Umbilical cord (tissue), 2 donors: ENCODE data around the gene CSTPP1. TPM values are rescaled to one million over a fixed set of nuclear protein-coding genes. Genes with fewer than 3 reads are reported as not detected.
"Not testable (repeated sequence)": the region's sequence is repeated elsewhere in the genome, so short reads cannot be mapped to it uniquely, and the experiment has no call there.

Experiments used
- DNase-seq: peaks from one replicate; pipeline ENCODE4 v3.0.0-alpha.2; 2015; ENCODE audit warnings: low spot score
- total RNA-seq: library from RNA; depleted of rRNA; stranded (reverse); fragments of >200 nt; gene quantifications from one replicate; pipeline ENCODE4 v1.2.3, GENCODE V29; 2014; ENCODE audit warnings: low replicate concordance; ENCODE audit not compliant: insufficient read depth

The CSTPP1 gene
- total RNA-seq, 1 donor from 2014 or later: 51.8 TPM

DNA sequence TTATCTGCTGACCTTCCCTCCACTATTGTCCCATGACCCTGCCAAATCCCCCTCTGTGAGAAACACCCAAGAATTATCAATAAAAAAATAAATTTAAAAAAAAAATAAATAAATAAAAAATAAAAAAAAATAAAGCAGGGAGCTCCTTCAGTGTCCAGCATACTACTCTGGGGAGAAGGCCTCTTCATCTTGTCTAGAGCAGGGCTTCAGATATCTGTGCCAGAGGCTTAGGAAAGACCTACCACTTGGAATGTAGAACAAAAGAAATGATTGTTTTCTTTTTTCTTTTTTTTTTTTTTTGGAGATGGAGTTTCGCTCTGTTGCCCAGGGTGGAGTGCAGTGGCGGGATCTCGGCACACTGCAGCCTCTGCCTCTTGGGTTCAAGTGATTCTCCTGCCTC, 161.7 kb downstream of the CSTPP1 start:
- not testable (repeated sequence) for DNase-seq

DNA sequence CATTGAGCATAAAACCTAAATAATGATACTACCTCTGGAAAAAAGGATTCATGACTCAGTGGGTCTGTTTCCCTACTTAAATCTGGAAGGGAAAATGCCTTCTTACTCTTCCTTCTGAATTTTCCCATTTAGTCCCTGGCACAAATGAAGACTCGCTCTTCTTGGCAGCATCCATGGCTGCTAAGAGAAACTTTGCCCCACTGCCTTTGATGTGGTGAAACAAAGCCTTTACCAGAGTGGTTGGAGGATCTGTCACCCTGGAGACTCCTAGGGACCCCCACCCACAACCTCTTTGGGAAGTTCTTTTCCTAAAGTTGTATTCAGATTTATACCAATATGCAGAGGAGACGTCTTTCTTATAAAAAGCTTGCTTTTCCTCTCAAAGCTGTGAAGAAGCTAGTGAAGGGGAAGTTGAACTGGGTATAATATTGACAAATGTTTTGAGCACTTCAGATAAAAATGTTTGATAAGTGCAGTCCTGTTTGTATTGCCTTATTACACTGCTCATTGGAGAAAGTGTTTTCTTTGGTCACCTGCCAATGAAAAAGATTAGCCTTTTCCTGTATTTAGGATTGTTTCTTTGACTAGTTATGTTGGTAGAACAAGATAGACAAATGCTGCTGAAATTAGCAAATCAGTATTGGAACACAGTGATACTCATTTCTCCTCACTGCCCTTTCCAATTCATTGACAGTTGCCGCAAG, 162.8 kb downstream of the CSTPP1 start:
- no peak for DNase-seq

DNA sequence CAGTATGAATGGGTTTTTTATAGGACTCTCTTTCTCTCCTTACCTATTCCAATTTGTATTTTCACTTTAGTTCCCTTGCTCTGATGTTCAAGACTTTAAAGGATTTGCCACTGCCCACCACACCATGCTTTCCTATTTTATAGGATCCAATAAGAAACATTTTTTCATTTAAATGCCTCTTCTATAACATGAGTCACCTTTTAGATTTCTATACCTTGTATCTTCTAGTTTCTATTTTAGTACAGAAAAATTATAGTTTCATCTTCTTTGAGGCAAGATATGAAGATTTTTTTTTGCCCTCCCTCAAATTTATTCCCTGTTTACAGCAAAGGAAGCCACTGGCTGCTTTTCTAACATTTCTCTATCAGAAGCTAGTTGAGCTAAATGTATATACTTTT, 163.4 kb downstream of the CSTPP1 start:
- DNase-seq: no peak

DNA sequence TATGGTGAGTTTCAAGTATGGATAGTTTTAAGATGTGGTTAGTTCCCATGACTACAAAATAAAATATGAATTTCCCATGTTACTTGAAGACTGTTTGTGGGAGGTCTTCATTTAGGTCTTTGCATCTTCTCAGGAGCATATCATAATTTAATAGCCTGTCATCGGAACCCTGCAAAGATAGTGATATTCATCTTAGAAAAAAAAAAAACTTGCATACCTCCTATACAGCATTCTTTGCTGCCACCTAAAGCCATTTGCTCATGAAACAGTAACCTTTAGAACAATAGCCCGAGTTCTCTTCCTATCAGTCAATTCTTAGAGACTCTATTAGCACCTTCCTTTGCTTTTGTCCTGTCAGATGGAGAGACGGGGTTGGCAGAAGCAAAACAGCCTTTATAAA, 164.8 kb downstream of the CSTPP1 start:
- DNase-seq: no peak

DNA sequence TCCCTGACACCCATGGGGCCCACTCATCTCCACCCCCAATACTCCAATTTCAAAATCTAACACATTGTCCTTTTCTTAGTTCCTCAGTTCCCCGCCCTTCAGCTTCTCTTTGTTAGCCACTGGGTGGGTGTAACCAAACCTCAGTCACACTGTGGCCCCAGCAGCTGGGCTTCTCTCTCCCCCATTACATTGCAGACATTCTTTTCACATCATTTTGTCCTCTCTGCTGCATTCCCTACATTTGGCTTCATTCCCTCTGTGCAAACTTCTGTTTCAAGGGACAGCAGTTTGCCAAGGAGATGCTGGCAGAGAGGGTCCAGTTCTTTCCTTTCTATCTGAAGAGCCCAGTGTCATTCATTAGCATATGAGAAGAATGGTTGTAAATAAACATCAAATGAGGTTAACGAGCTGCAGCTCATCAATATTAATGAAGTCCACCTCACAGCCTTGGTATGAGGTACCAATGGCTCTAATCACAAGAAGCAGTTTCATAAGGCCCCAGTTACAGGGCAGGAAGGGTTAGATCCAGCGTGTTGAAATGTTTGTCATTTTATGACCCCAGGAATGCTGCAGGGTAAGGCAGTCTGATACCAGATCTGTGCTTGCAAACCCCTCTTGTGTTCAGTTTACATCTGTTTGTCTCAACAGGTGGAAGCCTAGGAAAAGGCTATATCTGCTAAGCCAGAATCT, 167.8 kb downstream of the CSTPP1 start:
- DNase-seq: peak; percentile 10

DNA sequence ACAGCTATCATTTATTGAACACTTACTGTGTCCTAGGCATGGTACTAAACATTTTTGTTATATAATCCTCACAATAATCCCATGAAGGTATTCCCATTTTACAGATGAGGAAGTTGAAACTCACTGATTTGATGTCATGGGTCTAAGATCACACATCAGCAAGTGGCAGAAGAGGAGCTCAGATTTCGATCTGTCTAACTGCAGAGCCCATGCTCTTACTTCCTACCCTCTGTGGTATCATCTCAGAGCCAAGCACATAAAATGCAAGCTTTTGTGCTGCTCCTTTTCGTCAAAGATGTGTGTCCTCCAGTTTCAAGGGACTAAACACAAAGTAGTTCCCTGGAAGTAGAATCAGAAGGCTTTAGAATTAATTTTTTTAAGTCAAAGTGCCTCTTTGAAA, 169.0 kb downstream of the CSTPP1 start:
- DNase-seq: no peak

DNA sequence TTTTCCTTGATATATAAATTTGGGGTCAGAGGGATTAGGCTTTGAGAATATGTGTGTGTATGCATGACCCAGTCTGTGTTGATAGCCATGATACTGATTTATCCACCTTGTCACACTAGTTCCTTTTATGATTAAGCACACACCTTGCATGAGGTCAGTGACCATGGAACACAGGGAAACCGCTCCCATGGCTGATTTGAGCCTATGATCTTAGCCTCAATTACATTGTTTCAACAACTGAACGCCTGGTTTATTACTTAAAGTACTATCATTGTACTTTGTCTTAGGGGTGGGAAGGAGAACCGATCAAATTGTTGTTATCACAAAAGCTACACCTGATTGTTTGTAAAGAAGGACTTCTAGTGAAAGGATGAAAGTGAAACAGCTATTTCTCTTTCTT, 169.4 kb downstream of the CSTPP1 start:
- DNase-seq: no peak

DNA sequence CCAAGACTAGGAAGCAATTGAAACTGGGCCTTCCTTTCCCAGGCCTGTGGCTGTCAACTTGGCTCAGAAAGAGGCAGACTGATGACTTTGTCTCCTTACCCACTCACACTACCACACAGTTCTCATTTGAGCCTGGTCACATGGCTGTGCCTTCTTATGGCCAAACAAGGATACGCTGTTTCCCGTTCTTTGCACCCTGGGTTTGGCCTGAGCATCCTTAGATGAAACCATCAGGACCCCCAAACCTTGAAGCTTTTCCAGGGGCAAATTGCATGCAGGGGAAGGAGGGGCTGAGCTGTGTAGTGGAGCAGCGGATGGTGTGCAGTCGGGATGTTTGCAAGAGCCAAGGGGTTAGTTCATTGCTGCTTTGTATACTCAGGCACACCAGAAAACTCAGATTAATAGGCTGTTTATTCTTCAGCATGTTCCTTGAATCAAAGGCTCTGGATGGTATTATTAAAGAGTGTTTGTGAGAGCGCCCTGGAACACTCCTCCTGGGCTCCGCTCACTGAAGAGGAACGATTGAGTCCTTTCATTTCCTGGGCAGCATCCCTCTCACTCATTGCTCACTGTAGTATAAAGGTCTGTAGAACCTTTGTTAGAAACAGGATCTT, 170.3 kb downstream of the CSTPP1 start:
- DNase-seq: peak; percentile 22

DNA sequence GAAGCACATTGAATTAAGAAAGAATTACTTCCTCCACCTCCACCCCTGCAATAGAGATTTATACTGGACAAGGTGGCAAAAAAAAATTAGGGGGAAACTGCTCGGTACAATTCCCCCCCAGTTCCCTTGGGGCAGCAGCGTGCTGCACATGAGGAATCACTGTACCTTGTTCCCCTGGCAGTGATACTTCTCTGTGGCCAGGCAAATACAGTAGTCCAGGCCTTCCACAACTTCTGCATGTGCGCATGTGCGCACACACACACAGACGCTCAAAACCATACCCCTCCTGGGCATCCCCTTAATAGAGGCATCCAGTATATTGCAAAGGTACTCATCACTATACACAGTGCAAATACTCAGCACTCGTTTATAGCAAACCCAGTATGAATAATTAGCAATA, 171.2 kb downstream of the CSTPP1 start:
- DNase-seq: no peak

DNA sequence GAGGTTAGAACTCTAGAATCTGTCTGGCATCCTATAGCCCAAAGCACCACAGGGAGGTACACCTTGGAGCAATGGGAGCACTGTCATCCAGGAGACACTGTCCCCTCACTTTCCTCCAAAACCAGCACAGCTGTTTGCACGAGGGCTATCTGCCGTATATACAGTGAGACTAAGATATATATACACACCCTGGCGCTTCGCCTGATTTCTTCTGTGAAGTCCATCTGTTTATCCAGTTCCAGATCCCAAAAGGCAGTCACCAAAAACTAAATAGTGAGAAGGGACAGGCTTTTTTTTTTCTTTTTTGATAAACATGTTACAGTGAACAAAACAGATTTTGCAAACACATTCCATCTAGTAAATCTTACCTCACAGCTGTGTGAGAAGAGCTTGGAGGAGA, 171.7 kb downstream of the CSTPP1 start:
- peak; percentile 11 for DNase-seq

DNA sequence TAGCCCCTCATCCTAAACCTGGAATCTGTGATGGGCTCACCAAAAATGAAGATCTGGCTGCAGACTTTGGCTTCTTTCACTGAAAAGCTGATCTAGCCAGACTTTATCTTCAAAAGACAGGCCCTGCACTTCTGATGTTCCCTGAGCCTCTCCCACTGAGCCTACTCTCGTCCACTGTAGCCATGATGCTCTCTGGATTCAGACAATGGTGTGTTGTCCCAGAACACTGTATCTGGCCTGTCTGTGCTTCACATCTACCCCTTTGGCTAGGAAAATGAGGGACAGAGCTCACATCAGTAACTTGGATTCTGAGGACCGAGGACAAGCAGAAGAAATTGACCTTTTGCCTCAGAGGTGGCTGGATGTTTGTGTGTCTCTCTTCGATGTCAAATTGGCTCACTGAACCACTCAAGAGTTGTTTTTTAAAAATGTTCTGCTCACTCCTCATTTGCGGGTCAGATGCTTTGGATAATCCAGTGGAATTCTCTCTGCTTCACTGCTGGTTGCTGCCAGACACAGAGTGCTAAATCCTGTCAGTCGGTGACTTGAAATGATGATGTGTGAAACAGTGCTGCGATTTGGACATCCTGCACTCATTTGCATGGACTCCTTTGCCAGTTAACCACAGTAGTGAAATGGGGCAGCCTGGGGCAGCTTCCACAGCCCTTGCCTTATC, 172.6 kb downstream of the CSTPP1 start:
- peak; percentile 61 for DNase-seq

DNA sequence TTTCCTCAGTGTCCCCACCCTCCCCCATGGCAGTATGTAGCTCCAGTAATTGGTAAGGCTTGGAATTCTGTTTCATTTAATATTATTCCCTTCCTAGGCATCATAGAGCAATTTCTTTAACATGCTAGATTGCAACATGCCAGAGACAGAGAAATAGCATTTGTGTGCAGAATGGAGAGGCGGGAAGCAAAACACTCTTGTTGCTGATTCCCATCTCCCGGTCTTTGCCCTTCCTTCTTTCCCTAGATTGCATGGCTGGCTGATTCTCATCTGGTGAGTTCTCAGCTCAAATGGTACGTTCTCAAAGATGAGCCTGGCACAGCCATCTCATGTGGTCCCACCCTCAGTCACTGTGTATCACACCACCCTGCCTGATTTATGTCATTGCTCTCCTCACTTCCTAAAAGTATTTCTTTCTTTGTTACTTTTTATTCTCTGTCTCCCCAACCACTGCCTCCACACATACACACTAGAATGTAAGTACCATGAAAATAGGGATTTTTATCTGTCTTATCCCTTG, 173.2 kb downstream of the CSTPP1 start:
- peak; percentile 38 for DNase-seq

DNA sequence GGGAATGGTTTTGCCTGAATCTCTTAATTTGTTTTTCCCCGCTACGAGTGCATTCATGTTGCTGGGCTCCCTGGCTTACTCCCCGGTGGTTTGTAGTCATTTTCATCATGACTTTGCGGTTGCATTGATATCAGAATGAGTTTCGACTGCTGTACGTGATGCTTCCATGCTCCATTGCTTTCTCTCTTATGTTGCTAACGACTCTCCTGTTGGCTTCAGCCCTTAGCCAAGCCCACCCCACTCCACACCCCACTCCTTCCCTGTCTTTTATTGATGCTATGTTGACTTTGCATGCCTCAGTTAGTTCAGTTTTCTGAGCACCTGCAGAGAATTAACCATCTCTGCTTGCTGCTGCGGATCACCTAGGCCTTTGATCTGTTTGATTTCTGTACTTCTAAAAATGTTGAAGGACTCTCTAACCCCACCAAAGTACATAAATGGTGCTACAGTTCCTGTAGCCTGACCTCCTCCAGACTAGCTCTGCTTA, 174.8 kb downstream of the CSTPP1 start:
- DNase-seq: no peak

DNA sequence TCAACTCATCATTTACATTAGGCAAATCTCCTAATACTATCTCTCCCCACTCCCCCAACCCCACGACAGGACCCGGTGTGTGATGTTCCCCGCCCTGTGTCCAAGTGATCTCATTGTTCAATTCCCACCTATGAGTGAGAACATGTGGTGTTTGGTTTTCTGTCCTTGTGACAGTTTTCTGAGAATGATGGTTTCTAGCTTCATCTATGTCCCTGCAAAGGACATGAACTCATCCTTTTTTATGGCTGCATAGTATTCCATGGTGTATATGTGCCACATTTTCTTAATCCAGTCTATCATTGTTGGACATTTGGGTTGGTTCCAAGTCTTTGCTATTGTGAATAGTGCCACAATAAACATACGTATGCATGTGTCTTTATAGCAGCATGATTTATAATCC, 176.4 kb downstream of the CSTPP1 start:
- DNase-seq: not testable (repeated sequence)

DNA sequence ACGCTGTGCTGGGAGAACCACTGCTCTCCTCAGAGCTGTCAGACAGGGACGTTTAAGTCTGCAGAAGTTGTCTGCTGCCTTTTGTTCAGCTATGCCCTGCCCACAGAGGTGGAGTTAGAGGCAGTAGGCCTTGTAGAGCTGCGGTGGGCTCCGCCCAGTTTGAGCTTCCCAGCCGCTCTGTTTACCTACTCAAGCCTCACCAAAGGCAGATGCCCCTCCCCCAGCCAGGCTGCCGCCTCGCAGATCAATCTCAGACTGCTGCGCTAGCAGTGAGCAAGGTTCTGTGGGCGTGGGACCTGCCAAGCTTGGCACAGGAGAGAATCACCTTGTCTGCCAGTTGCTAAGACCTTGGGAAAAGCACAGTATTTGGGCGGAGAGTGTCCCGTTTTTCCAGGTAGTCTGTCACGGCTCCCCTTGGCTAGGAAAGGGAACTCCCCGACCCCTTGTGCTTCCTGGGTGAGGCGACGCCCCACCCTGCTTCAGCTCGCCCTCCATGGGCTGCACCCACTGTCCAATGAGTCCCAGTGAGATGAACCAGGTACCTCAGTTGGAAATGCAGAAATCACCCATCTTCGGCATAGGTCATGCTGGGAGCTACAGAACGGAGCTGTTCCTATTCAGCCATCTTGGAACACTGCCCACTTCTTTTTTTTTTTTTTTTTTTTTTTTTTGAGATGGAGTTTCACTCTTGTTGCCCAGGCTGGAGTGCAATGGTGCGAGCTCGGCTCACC, 182.6 kb downstream of the CSTPP1 start:
- DNase-seq: not testable (repeated sequence)

DNA sequence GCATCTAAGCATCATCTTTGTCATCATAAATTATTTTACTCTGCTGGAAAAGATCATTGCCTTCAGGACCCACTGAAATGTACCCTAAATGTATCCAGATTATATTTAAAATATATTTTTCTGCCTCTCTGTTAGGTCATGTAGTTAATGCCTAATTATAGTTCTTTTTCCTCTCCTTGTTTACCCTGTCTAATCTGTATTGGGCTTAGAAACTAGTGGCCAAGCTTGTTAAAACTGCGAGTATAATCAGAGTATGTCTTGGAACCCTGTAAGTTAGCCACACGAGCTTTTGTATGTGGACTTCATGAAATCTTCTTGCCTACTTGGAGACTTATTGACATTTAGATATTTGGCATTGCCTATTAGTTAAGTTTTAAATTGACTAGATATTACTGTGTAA, 184.5 kb downstream of the CSTPP1 start:
- DNase-seq: no peak

DNA sequence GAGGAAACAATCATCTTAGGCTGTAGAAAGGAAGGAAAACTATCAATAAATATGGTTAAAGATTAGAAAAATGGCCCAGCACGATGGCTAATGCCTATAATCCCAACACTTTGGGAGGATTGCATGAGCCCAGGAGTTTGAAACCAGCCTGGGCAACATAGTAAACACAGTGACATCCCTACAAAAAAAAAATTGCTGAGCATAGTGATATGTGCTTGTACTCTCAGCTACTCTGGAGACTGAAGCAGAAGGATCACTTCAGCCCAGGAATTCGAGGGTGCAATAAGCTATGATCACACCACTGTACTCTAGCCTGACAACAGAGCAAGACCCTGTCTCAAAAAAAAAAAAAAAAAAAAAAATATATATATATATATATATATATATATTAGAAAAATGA, 185.2 kb downstream of the CSTPP1 start:
- DNase-seq: no peak

DNA sequence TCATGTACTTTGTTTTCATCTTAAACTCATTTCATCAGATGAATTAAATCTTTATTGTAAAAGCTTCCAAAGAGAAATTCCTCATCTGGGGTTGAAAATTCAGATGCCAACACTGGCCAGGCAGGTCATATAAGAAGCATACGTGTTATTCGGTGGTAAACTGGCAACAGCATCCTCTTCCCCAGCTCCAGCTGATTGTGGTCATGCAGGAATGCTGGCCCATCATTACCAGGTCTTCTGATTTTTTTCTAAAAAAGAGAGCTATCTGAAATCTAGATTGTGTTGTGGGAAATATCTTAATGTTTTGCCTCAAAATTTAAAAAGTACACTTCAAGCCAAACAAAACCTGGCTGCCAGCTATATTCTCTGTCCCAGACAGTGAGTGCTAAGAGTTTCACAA, 186.5 kb downstream of the CSTPP1 start:
- DNase-seq: no peak

DNA sequence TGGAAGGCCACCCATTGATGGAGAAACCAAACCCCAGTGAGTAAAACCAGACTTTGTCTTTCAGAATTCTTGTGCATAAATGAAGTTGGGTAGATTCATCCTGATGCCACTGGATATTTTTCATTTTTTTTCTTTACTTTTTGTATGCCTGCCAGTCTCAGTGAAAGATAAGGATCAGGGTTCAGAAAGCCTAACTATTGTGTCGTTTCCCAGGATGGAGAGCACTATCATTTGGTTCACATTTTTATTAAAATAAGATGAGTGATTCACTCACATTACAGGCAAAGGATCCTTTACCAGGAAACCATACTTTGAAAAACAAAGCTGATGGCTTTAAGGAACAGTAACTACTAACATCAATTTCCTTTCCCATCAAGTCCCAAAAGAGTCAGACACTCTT, 188.1 kb downstream of the CSTPP1 start:
- DNase-seq: no peak

DNA sequence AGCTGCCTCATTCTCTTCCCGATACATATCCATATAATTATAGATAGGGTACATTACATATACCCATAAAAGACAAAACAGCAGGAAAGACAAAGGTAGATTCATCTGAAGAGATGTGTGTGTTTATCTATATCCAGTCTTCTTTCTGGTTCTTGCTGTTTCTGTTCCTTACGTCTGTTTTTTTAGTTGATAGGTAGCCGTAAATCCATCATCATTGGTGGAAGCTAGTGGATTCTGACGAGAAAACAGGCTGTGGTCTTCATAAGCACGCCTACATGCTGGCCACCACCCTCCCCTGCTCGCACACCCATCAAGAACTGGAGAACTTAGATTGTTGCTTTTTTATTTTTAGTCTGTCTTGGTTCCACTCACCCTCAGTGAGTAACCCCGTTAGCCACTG, 188.5 kb downstream of the CSTPP1 start:
- no peak for DNase-seq

DNA sequence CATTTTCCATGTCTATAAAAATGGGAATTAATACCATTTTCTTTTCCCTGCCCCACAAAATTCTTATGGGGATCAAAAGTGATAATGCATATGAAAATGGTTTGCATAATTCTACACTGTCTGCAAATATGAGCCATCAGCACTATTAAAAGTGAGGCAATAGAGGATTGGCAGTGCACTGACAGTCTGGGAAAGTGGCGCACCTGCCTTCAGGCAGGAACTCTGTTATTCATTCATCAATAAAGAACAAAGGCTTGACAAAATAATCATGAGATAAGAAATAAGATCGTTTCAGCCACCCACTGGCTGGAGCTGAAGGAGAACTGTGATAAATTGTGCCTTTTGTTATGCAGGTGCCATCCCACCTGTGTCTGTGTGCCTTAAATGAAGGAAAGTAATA, 190.7 kb downstream of the CSTPP1 start:
- no peak for DNase-seq
